ENCODE results near the gene IDH3B. TPM values are rescaled to one million over a fixed set of nuclear protein-coding genes. Genes with fewer than 3 reads are reported as not detected.

IDH3B gene
- total RNA-seq, 4 donors from 2014 or later, result 115 to 122 (median 118) TPM

- Histone ChIP-seq H3K27ac (replicated peaks in 1 of 4) (no peak overlapping the region), H3K27me3 (peaks cover 0 to 25% (median 0%) of the 10 kb centered on the region in 4 donors), H3K36me3 (no peaks in the 10 kb centered on the region), H3K9me3 (peaks cover 0 to 3% (median 0%) of the 10 kb centered on the region in 4 donors), H3K4me3 (no peak overlapping the region), H3K4me1 (no peaks in the 10 kb centered on the region)
- WGBS, result 77% methylated on average over 2 of the region's 2 CpGs
- intact Hi-C loops (cut with DNase I), result no loop called here
- TF ChIP-seq CTCF (IDR thresholded peaks at IDR 0.05), result no peak
- TF ChIP-seq POLR2A (IDR thresholded peaks at IDR 0.05; ENCODE audit: low read depth), result no peak
- no peak for TF ChIP-seq POLR2AphosphoS5 (IDR thresholded peaks at IDR 0.05)
- no peak for TF ChIP-seq EP300 (IDR thresholded peaks at IDR 0.05)
- no peak for DNase-seq (ENCODE audit: extremely low spot score)
These were observed 44.7 kb downstream of the IDH3B start for GRCh38 chr20:2619337-2619736.

GRCh38 chr20:2618815-2619214 is 45.2 kb downstream of the IDH3B start:
- H3K27me3 ChIP-seq, result peaks cover 0 to 25% (median 0%) of the 10 kb centered on the region in 4 donors
- DNase-seq (ENCODE audit: extremely low spot score), result no peak
- H3K9me3 ChIP-seq, result peaks cover 0 to 3% (median 0%) of the 10 kb centered on the region in 4 donors
- intact Hi-C loops (cut with DNase I), result no loop called here
- WGBS, result 84% methylated on average over 6 of the region's 6 CpGs
- no peak overlapping the region for H3K4me3 ChIP-seq
- no peak overlapping the region for H3K27ac ChIP-seq (replicated peaks in 1 of 4)
- H3K4me1 ChIP-seq, result no peaks in the 10 kb centered on the region
- H3K36me3 ChIP-seq, result no peaks in the 10 kb centered on the region
- TF ChIP-seq POLR2A (IDR thresholded peaks at IDR 0.05; ENCODE audit: low read depth), result no peak
- TF ChIP-seq POLR2AphosphoS5 (IDR thresholded peaks at IDR 0.05), result no peak
- no peak for TF ChIP-seq CTCF (IDR thresholded peaks at IDR 0.05)
- TF ChIP-seq EP300 (IDR thresholded peaks at IDR 0.05), result no peak

- 92% methylated on average over 16 of the region's 16 CpGs for WGBS
- H3K4me1 ChIP-seq, result no peaks in the 10 kb centered on the region
- intact Hi-C loops (cut with DNase I), result no loop called here
- TF ChIP-seq CTCF (IDR thresholded peaks at IDR 0.05) (no peak), POLR2A (IDR thresholded peaks at IDR 0.05; ENCODE audit: low read depth) (no peak), POLR2AphosphoS5 (IDR thresholded peaks at IDR 0.05) (no peak), EP300 (IDR thresholded peaks at IDR 0.05) (no peak)
- H3K27ac ChIP-seq (replicated peaks in 1 of 4), result no peak overlapping the region
- no peak for DNase-seq (ENCODE audit: extremely low spot score)
- H3K9me3 ChIP-seq, result peaks cover 0 to 3% (median 0%) of the 10 kb centered on the region in 4 donors
- peaks cover 0 to 25% (median 0%) of the 10 kb centered on the region in 4 donors for H3K27me3 ChIP-seq
- no peak overlapping the region for H3K4me3 ChIP-seq
- no peaks in the 10 kb centered on the region for H3K36me3 ChIP-seq
These were observed 46.8 kb downstream of the IDH3B start for GRCh38 chr20:2617099-2617714.

GRCh38 chr20:2616634-2617033 is 47.4 kb downstream of the IDH3B start:
- no peak overlapping the region for H3K4me3 ChIP-seq
- WGBS, result 69% methylated on average over 9 of the region's 9 CpGs
- no peaks in the 10 kb centered on the region for H3K4me1 ChIP-seq
- intact Hi-C loops (cut with DNase I), result no loop called here
- peaks cover 0 to 25% (median 0%) of the 10 kb centered on the region in 4 donors for H3K27me3 ChIP-seq
- H3K27ac ChIP-seq (replicated peaks in 1 of 4), result no peak overlapping the region
- H3K9me3 ChIP-seq, result peaks cover 0 to 3% (median 0%) of the 10 kb centered on the region in 4 donors
- H3K36me3 ChIP-seq, result no peaks in the 10 kb centered on the region
- no peak for DNase-seq (ENCODE audit: extremely low spot score)
- TF ChIP-seq POLR2AphosphoS5 (IDR thresholded peaks at IDR 0.05) (no peak), EP300 (IDR thresholded peaks at IDR 0.05) (no peak)

- Histone ChIP-seq H3K4me3 (no peak overlapping the region), H3K9me3 (peaks cover 0 to 5% (median 4%) of the 10 kb centered on the region in 4 donors), H3K27me3 (peaks cover 0 to 25% (median 0%) of the 10 kb centered on the region in 4 donors), H3K27ac (replicated peaks in 1 of 4) (no peak overlapping the region), H3K36me3 (no peaks in the 10 kb centered on the region), H3K4me1 (no peaks in the 10 kb centered on the region)
- 70% methylated on average over 3 of the region's 3 CpGs for WGBS
- peak; percentile 91 for DNase-seq (ENCODE audit: extremely low spot score)
- intact Hi-C loops (cut with DNase I), result no loop called here
- TF ChIP-seq EP300 (IDR thresholded peaks at IDR 0.05), result no peak
- TF ChIP-seq POLR2AphosphoS5 (IDR thresholded peaks at IDR 0.05), result no peak
- TF ChIP-seq POLR2A (IDR thresholded peaks at IDR 0.05; ENCODE audit: low read depth), result no peak
- TF ChIP-seq CTCF (IDR thresholded peaks at IDR 0.05), result no peak
These were observed 51.9 kb downstream of the IDH3B start for GRCh38 chr20:2612073-2612472.

All from esophagus muscularis mucosa (tissue), 4 donors.